Measurements from ENCODE around the gene NR6A1. TPM values are rescaled to one million over a fixed set of nuclear protein-coding genes. Genes with fewer than 3 reads are reported as not detected.

Gene NR6A1
- total and polyA plus RNA-seq, 2 of the 13 experiments (the other 11 are each of a cell fraction or from before 2014, with no cell fraction given) = 28.1 to 31.5 TPM

GRCh38 chr9:124606027-124606426, 165.1 kb downstream of the NR6A1 start:
- no peak overlapping the region for H3K4me3 ChIP-seq (replicated peaks in 1 of 3; ENCODE audit: insufficient read depth in 1 of 3, low read depth in 2 of 3, low read length in 3 of 3)
- H3K27me3 ChIP-seq (ENCODE audit: control insufficient read depth in 1 of 2, insufficient read depth in 2 of 2, low read length in 2 of 2) = no peaks in the 10 kb centered on the region
- peaks cover 18% of the 10 kb centered on the region for H3K4me1 ChIP-seq (ENCODE audit: insufficient read depth, low read length)
- BruUV-seq (replicated peaks) = no TSS peak
- ATAC-seq = no peak
- ChIA-PET POLR2A (no interaction called here), CTCF (ENCODE audit: low intra/inter-chr PET ratio, low total read pairs) (no interaction called here)
- H3K9me3 ChIP-seq (ENCODE audit: low read length) = no peaks in the 10 kb centered on the region
- WGBS (ENCODE audit: low lambda C conversion rate) = 97% methylated on average over 2 of the region's 2 CpGs
- no peak overlapping the region for H3K9ac ChIP-seq (ENCODE audit: insufficient read depth, low read depth, low read length)
- no peak for FAIRE-seq
- no peak for DNase-seq (ENCODE audit: low spot score)
- no peak overlapping the region for H3K4me2 ChIP-seq (ENCODE audit: low read depth, low read length)
- H2AFZ ChIP-seq (ENCODE audit: low read length) = no peak overlapping the region
- no peak overlapping the region for H3K27ac ChIP-seq (ENCODE audit: extremely low read length, insufficient read depth, low read length)
- H3K79me2 ChIP-seq (ENCODE audit: insufficient read depth, low read length) = peaks cover 6% of the 10 kb centered on the region
- intact Hi-C loops (cut with micrococcal nuclease; ENCODE audit: unreplicated experiment) (no loop called here), in situ Hi-C loops (cut with HindIII; ENCODE audit: extremely low pct_ligation_motif_present, low pct_unique_long_range_greater_than_20kb) (no loop called here)
- peak in 1 of 2 experiments; percentile 8; a peak in 1 of 4 replicates for TF ChIP-seq MAFK (conservative IDR thresholded peaks at IDR 0.05 in 1 of 2, IDR thresholded peaks at IDR 0.05 in 1 of 2; ENCODE audit: low read length in 2 of 2)
- TF ChIP-seq, protein P1, sequence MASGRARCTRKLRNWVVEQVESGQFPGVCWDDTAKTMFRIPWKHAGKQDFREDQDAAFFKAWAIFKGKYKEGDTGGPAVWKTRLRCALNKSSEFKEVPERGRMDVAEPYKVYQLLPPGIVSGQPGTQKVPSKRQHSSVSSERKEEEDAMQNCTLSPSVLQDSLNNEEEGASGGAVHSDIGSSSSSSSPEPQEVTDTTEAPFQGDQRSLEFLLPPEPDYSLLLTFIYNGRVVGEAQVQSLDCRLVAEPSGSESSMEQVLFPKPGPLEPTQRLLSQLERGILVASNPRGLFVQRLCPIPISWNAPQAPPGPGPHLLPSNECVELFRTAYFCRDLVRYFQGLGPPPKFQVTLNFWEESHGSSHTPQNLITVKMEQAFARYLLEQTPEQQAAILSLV (CRISPR knock-in tag; IDR thresholded peaks at IDR 0.05; ENCODE audit: borderline replicate concordance) = no peak
- H4K20me1 ChIP-seq (ENCODE audit: insufficient read depth, low read length) = no peaks in the 10 kb centered on the region
- peaks cover 0 to 3% of the 10 kb centered on the region in 2 experiments; a peak in 1 of 5 replicates for H3K36me3 ChIP-seq (replicated peaks in 1 of 2; ENCODE audit: control insufficient read depth in 1 of 2, insufficient read depth in 2 of 2, low read length in 2 of 2)

DNA sequence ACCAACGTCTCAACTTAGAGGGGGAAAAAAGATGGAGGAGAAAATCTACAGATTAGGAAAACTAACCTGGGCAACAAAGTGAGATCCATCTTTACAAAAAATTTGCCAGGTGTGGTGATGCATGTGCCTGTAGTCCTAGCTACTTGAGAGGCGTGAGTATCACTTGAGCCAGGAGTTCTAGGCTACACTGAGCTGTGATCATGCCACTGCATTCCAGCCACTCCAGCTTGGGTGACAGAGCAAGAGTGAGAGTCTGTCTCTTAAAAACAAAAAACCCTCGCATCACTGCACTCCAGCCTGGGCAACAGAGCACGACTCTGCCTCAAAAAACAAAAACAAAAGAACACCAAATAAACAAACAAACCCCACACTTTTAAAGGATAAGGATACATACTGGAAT, 165.9 kb downstream of the NR6A1 start:
- WGBS (ENCODE audit: low lambda C conversion rate) = 99% methylated on average over 4 of the region's 4 CpGs
- Histone ChIP-seq H3K27ac (ENCODE audit: extremely low read length, insufficient read depth, low read length) (no peak overlapping the region), H4K20me1 (ENCODE audit: insufficient read depth, low read length) (no peaks in the 10 kb centered on the region), H3K79me2 (ENCODE audit: insufficient read depth, low read length) (peaks cover 6% of the 10 kb centered on the region), H2AFZ (ENCODE audit: low read length) (no peak overlapping the region), H3K36me3 (replicated peaks in 1 of 2; ENCODE audit: control insufficient read depth in 1 of 2, insufficient read depth in 2 of 2, low read length in 2 of 2) (peaks cover 0 to 3% of the 10 kb centered on the region in 2 experiments; a peak in 1 of 5 replicates), H3K4me2 (ENCODE audit: low read depth, low read length) (no peak overlapping the region), H3K9me3 (ENCODE audit: low read length) (no peaks in the 10 kb centered on the region), H3K9ac (ENCODE audit: insufficient read depth, low read depth, low read length) (no peak overlapping the region), H3K27me3 (ENCODE audit: control insufficient read depth in 1 of 2, insufficient read depth in 2 of 2, low read length in 2 of 2) (no peaks in the 10 kb centered on the region), H3K4me3 (replicated peaks in 1 of 3; ENCODE audit: insufficient read depth in 1 of 3, low read depth in 2 of 3, low read length in 3 of 3) (no peak overlapping the region), H3K4me1 (ENCODE audit: insufficient read depth, low read length) (peaks cover 18% of the 10 kb centered on the region)
- intact Hi-C loops (cut with micrococcal nuclease; ENCODE audit: unreplicated experiment) = no loop called here
- POLR2A ChIA-PET = no interaction called here
- DNase-seq (ENCODE audit: low spot score) (no peak), ATAC-seq (no peak), FAIRE-seq (no peak)
- BruUV-seq (replicated peaks) = no TSS peak
- CTCF ChIA-PET (ENCODE audit: low intra/inter-chr PET ratio, low total read pairs) = no interaction called here
- TF ChIP-seq MEIS1 (CRISPR knock-in tag; IDR thresholded peaks at IDR 0.05; ENCODE audit: borderline replicate concordance) (no peak), RFX1 (IDR thresholded peaks at IDR 0.05) (no peak), MYNN (CRISPR knock-in tag; IDR thresholded peaks at IDR 0.05; ENCODE audit: low read depth) (no peak), KLF15 (CRISPR knock-in tag; IDR thresholded peaks at IDR 0.05; ENCODE audit: borderline replicate concordance) (no peak), TCF12 (IDR thresholded peaks at IDR 0.05) (no peak), TCF12 (CRISPR knock-in tag; IDR thresholded peaks at IDR 0.05) (no peak), TCF7L2 (IDR thresholded peaks at IDR 0.05; ENCODE audit: low read depth, low read length) (no peak)
- in situ Hi-C loops (cut with HindIII; ENCODE audit: extremely low pct_ligation_motif_present, low pct_unique_long_range_greater_than_20kb) = no loop called here
